HepG2 (cell line): ENCODE data around the gene VAPB. TPM values are rescaled to one million over a fixed set of nuclear protein-coding genes. Genes with fewer than 3 reads are reported as not detected.
A peak's percentile ranks its signal among the peaks of the same experiment; 100 is the strongest.

ENCODE experiments used
- ATAC-seq: fragments of 200-7000 bp; cut with Tn5 transposase; 3 replicates; pipeline ENCODE4 v1.9.1; 2020; ENCODE audit warnings: mild to moderate bottlenecking, moderate library complexity
- BruUV-seq: library from RNA; stranded (reverse); fragments of 400-500 nt; replicated peaks from 2 replicates; lab custom pipeline; 2021; lab: Mats Ljungman, UMichigan
- CTCF ChIA-PET: fragments of 300-600 bp; formaldehyde crosslinking; extraction: SDS; loops from one replicate; lab custom pipeline; 2021; ENCODE audit warnings: low total read pairs, inconsistent platforms, low intra/inter-chr PET ratio; lab: Yijun Ruan, JAX
- POLR2A ChIA-PET: fragments of 350-600 bp; sonication (Branson Sonifier 250); formaldehyde crosslinking; loops from one replicate; lab custom pipeline; 2020; ENCODE audit warnings: antibody characterized with exemption, inconsistent platforms; lab: Yijun Ruan, JAX
- DNase-seq: peaks from one replicate; pipeline ENCODE4 v3.0.0-alpha.2; 2015; ENCODE audit warnings: low spot score
- FAIRE-seq: peaks from 3 replicates; lab custom pipeline; 2011; peaks lifted over from hg19 to GRCh38; lab: Jason Lieb, UNC
- H2AFZ ChIP-seq: one replicate; pipeline ENCODE4 v1.6.1; 2011; ENCODE audit warnings: low read length, inconsistent platforms
- H3K27ac ChIP-seq: fragments of 300-600 bp; 3 replicates; pipeline ENCODE4 v1.8.0; 2011; ENCODE audit warnings: mixed run types, mild to moderate bottlenecking, mixed read lengths, low read length, inconsistent platforms; ENCODE audit not compliant: insufficient read depth; ENCODE audit errors: extremely low read length
- H3K27me3 ChIP-seq, 2 experiments: fragments of 200-600 bp in 1 of 2; 2 replicates in 1 of 2; 3 replicates in 1 of 2; pipeline versions ENCODE4 v1.6.0 to v1.8.0; 2011; ENCODE audit warnings: low read length in 2 of 2, mild to moderate bottlenecking in 2 of 2, moderate library complexity in 2 of 2, inconsistent platforms in 1 of 2; ENCODE audit not compliant: insufficient read depth in 2 of 2, control insufficient read depth in 1 of 2
- H3K36me3 ChIP-seq, 2 experiments: fragments of 200-600 bp in 1 of 2; replicated peaks in 1 of 2; 2 replicates in 1 of 2; 3 replicates in 1 of 2; pipeline versions ENCODE4 v1.5.1 to v1.8.0; 2011; ENCODE audit warnings: low read length in 2 of 2, inconsistent platforms in 1 of 2; ENCODE audit not compliant: insufficient read depth in 2 of 2, control insufficient read depth in 1 of 2
- H3K4me1 ChIP-seq: 2 replicates; pipeline ENCODE4 v1.5.1; 2012; ENCODE audit warnings: low read length, inconsistent platforms; ENCODE audit not compliant: insufficient read depth
- H3K4me2 ChIP-seq: 2 replicates; pipeline ENCODE4 v1.6.0; 2011; ENCODE audit warnings: low read depth, low read length, inconsistent platforms
- H3K4me3 ChIP-seq, 3 experiments: fragments of 200-600 bp in 1 of 3; sonication (generic), shearing (Covaris generic) in 1 of 3; replicated peaks in 1 of 3; 2 replicates each; pipeline ENCODE4 v1.5.1; 2011 to 2016; ENCODE audit warnings: low read length in 3 of 3, inconsistent platforms in 2 of 3, low read depth in 2 of 3, mild to moderate bottlenecking in 2 of 3, control low read depth in 1 of 3, mixed read lengths in 1 of 3; ENCODE audit not compliant: insufficient read depth in 1 of 3
- H3K79me2 ChIP-seq: one replicate; pipeline ENCODE4 v1.6.1; 2011; ENCODE audit warnings: low read length, inconsistent platforms; ENCODE audit not compliant: insufficient read depth
- H3K9ac ChIP-seq: 2 replicates; pipeline ENCODE4 v1.6.0; 2011; ENCODE audit warnings: mild to moderate bottlenecking, low read depth, low read length, inconsistent platforms; ENCODE audit not compliant: insufficient read depth
- H3K9me3 ChIP-seq: 2 replicates; pipeline ENCODE4 v1.5.1; 2012; ENCODE audit warnings: mild to moderate bottlenecking, low read length
- H4K20me1 ChIP-seq: 2 replicates; pipeline ENCODE4 v1.6.0; 2011; ENCODE audit warnings: inconsistent platforms, mild to moderate bottlenecking, low read length, moderate library complexity; ENCODE audit not compliant: insufficient read depth
- BCL6 ChIP-seq: IDR thresholded peaks from 2 replicates; pipeline ENCODE4 v1.6.1; 2016; ENCODE audit warnings: missing genetic modification reagents, missing compliant biosample characterization
- HMG20B ChIP-seq: conservative IDR thresholded peaks from 2 replicates; pipeline ENCODE4 v1.6.1; 2016; ENCODE audit warnings: missing genetic modification reagents, missing compliant biosample characterization
- ZFP41 ChIP-seq: sonication (generic); formaldehyde crosslinking; IDR thresholded peaks from 2 replicates; pipeline ENCODE4 v1.4.0; 2020; ENCODE audit warnings: mild to moderate bottlenecking, missing genetic modification reagents, borderline replicate concordance
- ZNF101 ChIP-seq: sonication (generic); formaldehyde crosslinking; IDR thresholded peaks from 2 replicates; pipeline ENCODE4 v1.4.0; 2020; ENCODE audit warnings: mild to moderate bottlenecking, low read depth, missing genetic modification reagents, borderline replicate concordance
- ZNF12 ChIP-seq: sonication (generic); formaldehyde crosslinking; IDR thresholded peaks from 2 replicates; pipeline ENCODE4 v1.5.0; 2020; ENCODE audit warnings: missing genetic modification reagents
- ZNF644 ChIP-seq: IDR thresholded peaks from 2 replicates; pipeline ENCODE4 v1.6.1; 2016; ENCODE audit warnings: low read depth
- WGBS: methylation state at CpG from one replicate; pipeline ENCODE4 v1.1.6; 2017; ENCODE audit warnings: low lambda C conversion rate; 5-methylcytosine and 5-hydroxymethylcytosine counted together
- in situ Hi-C: cut with HindIII; loops from 2 replicates; pipeline ENCODE4 v1.10.0; 2017; ENCODE audit warnings: low pct_unique_long_range_greater_than_20kb; ENCODE audit not compliant: extremely low pct_ligation_motif_present
- intact Hi-C: fragments of 100-400 bp; cut with micrococcal nuclease; formaldehyde crosslinking; loops from one replicate; pipeline ENCODE4 v1.10.0; 2022; ENCODE audit not compliant: unreplicated experiment
- polyA plus RNA-seq, 8 experiments: library from polyadenylated mRNA; depleted of rRNA in 3 of 8; stranded (reverse) in 7 of 8; unstranded in 1 of 8; fragments of >200 nt; fragmentation: Illumina TruSeq in 4 of 8; extraction: Trizol in 4 of 8; gene quantifications; 2 replicates each; pipeline versions ENCODE4 v1.2.1 to v1.2.3, GENCODE V29; 2011 to 2016; ENCODE audit warnings: low read depth in 4 of 8, missing spikeins in 1 of 8, mixed read lengths in 1 of 8; ENCODE audit not compliant: insufficient read depth in 1 of 8
- total RNA-seq, 5 experiments: library from RNA; depleted of rRNA; stranded (reverse); fragments of >200 nt; fragmentation: Illumina TruSeq; extraction: Trizol; gene quantifications; 2 replicates each; pipeline ENCODE4 v1.2.3, GENCODE V29; 2016; ENCODE audit warnings: low read depth in 1 of 5
- TF ChIP-seq, protein P1 (sequence below), 2 experiments: fragments of 450-650 bp in 1 of 2; sonication (generic) in 1 of 2; formaldehyde crosslinking in 1 of 2; IDR thresholded peaks; 2 replicates each; pipeline versions ENCODE4 v1.6.1 to v1.8.0; 2016 to 2022; ENCODE audit warnings: antibody characterized with exemption in 1 of 2, mild to moderate bottlenecking in 1 of 2, missing genetic modification reagents in 1 of 2
- TF ChIP-seq, protein P2 (sequence below): sonication (generic); formaldehyde crosslinking; IDR thresholded peaks from 2 replicates; pipeline ENCODE4 v1.4.0; 2020; ENCODE audit warnings: missing genetic modification reagents, borderline replicate concordance
- TF ChIP-seq, protein P3 (sequence below): sonication (generic); formaldehyde crosslinking; IDR thresholded peaks from 2 replicates; pipeline ENCODE4 v1.8.0; 2022; ENCODE audit warnings: mild to moderate bottlenecking, missing genetic modification reagents, borderline replicate concordance

VAPB gene
- total and polyA plus RNA-seq, 2 of the 13 experiments (the other 11 are each of a cell fraction or from before 2014, with no cell fraction given), result 18.6 to 48.5 TPM

DNA sequence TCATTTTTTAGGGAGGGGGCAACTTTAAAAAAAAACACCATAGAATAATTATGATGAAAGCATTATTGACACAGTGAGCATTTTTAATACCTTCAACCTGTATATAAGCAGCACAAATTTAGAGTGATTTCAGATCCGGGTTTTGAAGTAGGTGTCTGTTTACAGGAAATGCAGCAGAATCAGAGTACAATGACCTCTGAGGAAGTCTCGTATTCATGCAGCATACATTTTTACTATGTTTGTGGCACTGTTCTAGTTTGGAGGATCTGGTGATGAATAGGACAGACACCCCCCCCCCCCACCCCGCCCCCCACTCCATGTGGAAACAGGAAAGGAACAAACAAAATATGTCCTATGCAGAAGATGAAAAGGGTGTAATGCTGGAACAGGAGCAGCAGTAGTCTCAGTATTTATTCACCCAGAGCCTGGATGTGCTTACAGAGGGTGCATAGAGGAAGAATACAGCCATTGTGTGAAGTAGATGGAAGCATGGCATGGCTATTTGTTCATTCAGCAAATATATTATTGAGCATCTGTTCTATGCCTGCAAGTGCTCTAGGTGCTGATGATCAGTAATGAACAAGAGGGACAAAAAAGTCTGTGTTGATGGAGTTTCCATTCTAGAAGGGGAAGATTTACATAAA is 19.7 kb downstream of the VAPB start:
- H3K9ac ChIP-seq, result no peak overlapping the region
- intact Hi-C loops, result loop anchor here (1.0 kb wide), 1 partner anchor 19 kb away; the partner anchor contains the start of gene VAPB
- no peaks in the 10 kb centered on the region for H3K27me3 ChIP-seq
- H3K4me2 ChIP-seq, result peak overlapping the region; percentile 45
- FAIRE-seq, result no peak
- no TSS peak for BruUV-seq
- in situ Hi-C loops, result no loop called here
- H3K4me1 ChIP-seq, result peaks cover 76% of the 10 kb centered on the region
- H4K20me1 ChIP-seq, result peaks cover 19% of the 10 kb centered on the region
- POLR2A ChIA-PET, result interaction anchor here (1.9 kb wide), 1 partner anchor 20 kb away, joined by 11 read pairs; the partner anchor contains the start of gene VAPB
- ATAC-seq, result peak; percentile 97
- H3K9me3 ChIP-seq, result no peaks in the 10 kb centered on the region
- CTCF ChIA-PET, result no interaction called here
- DNase-seq, result peak; percentile 88
- H3K36me3 ChIP-seq, result peaks cover 0 to 6% of the 10 kb centered on the region in 2 experiments; a peak in 2 of 5 replicates
- 25% methylated on average over 3 of the region's 3 CpGs for WGBS
- peak overlapping the region; percentile 41 for H3K27ac ChIP-seq
- H3K79me2 ChIP-seq, result peaks cover 92% of the 10 kb centered on the region
- H3K4me3 ChIP-seq, result peak overlapping the region in 1 of 3 experiments; percentile 17; a peak in 1 of 6 replicates
- no peak overlapping the region for H2AFZ ChIP-seq
- TF ChIP-seq, protein P1, sequence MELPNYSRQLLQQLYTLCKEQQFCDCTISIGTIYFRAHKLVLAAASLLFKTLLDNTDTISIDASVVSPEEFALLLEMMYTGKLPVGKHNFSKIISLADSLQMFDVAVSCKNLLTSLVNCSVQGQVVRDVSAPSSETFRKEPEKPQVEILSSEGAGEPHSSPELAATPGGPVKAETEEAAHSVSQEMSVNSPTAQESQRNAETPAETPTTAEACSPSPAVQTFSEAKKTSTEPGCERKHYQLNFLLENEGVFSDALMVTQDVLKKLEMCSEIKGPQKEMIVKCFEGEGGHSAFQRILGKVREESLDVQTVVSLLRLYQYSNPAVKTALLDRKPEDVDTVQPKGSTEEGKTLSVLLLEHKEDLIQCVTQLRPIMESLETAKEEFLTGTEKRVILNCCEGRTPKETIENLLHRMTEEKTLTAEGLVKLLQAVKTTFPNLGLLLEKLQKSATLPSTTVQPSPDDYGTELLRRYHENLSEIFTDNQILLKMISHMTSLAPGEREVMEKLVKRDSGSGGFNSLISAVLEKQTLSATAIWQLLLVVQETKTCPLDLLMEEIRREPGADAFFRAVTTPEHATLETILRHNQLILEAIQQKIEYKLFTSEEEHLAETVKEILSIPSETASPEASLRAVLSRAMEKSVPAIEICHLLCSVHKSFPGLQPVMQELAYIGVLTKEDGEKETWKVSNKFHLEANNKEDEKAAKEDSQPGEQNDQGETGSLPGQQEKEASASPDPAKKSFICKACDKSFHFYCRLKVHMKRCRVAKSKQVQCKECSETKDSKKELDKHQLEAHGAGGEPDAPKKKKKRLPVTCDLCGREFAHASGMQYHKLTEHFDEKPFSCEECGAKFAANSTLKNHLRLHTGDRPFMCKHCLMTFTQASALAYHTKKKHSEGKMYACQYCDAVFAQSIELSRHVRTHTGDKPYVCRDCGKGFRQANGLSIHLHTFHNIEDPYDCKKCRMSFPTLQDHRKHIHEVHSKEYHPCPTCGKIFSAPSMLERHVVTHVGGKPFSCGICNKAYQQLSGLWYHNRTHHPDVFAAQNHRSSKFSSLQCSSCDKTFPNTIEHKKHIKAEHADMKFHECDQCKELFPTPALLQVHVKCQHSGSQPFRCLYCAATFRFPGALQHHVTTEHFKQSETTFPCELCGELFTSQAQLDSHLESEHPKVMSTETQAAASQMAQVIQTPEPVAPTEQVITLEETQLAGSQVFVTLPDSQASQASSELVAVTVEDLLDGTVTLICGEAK (IDR thresholded peaks at IDR 0.05), result no peak
- TF ChIP-seq, protein P1 (CRISPR knock-in tag; IDR thresholded peaks at IDR 0.05), result no peak
- TF ChIP-seq, protein P2, sequence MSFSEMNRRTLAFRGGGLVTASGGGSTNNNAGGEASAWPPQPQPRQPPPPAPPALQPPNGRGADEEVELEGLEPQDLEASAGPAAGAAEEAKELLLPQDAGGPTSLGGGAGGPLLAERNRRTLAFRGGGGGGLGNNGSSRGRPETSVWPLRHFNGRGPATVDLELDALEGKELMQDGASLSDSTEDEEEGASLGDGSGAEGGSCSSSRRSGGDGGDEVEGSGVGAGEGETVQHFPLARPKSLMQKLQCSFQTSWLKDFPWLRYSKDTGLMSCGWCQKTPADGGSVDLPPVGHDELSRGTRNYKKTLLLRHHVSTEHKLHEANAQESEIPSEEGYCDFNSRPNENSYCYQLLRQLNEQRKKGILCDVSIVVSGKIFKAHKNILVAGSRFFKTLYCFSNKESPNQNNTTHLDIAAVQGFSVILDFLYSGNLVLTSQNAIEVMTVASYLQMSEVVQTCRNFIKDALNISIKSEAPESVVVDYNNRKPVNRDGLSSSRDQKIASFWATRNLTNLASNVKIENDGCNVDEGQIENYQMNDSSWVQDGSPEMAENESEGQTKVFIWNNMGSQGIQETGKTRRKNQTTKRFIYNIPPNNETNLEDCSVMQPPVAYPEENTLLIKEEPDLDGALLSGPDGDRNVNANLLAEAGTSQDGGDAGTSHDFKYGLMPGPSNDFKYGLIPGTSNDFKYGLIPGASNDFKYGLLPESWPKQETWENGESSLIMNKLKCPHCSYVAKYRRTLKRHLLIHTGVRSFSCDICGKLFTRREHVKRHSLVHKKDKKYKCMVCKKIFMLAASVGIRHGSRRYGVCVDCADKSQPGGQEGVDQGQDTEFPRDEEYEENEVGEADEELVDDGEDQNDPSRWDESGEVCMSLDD (CRISPR knock-in tag), result no peak
- 0 out of 2 replicates have a peak, but pooled peaks have one; percentile 52 for TF ChIP-seq ZNF644 (CRISPR knock-in tag)
- 0 out of 2 replicates have a peak, but pooled peaks have one; percentile 21 for TF ChIP-seq HMG20B
- TF ChIP-seq, protein P3, sequence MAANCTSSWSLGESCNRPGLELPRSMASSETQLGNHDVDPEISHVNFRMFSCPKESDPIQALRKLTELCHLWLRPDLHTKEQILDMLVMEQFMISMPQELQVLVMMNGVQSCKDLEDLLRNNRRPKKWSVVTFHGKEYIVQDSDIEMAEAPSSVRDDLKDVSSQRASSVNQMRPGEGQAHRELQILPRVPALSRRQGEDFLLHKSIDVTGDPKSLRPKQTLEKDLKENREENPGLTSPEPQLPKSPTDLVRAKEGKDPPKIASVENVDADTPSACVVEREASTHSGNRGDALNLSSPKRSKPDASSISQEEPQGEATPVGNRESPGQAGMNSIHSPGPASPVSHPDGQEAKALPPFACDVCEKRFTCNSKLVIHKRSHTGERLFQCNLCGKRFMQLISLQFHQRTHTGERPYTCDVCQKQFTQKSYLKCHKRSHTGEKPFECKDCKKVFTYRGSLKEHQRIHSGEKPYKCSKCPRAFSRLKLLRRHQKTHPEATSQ, result no peak
- peak; percentile 92 for TF ChIP-seq ZNF12 (CRISPR knock-in tag)
- no peak for TF ChIP-seq ZNF101 (CRISPR knock-in tag)
- no peak for TF ChIP-seq BCL6 (CRISPR knock-in tag)
- no peak for TF ChIP-seq ZFP41
